ENCODE data around the gene HBM. TPM values are rescaled to one million over a fixed set of nuclear protein-coding genes. Genes with fewer than 3 reads are reported as not detected.
"Not testable (repeated sequence)": the region's sequence is repeated elsewhere in the genome, so short reads cannot be mapped to it uniquely, and the experiment has no call there.

Gene HBM
- total RNA-seq, 1 donor from 2014 or later: not detected

DNA sequence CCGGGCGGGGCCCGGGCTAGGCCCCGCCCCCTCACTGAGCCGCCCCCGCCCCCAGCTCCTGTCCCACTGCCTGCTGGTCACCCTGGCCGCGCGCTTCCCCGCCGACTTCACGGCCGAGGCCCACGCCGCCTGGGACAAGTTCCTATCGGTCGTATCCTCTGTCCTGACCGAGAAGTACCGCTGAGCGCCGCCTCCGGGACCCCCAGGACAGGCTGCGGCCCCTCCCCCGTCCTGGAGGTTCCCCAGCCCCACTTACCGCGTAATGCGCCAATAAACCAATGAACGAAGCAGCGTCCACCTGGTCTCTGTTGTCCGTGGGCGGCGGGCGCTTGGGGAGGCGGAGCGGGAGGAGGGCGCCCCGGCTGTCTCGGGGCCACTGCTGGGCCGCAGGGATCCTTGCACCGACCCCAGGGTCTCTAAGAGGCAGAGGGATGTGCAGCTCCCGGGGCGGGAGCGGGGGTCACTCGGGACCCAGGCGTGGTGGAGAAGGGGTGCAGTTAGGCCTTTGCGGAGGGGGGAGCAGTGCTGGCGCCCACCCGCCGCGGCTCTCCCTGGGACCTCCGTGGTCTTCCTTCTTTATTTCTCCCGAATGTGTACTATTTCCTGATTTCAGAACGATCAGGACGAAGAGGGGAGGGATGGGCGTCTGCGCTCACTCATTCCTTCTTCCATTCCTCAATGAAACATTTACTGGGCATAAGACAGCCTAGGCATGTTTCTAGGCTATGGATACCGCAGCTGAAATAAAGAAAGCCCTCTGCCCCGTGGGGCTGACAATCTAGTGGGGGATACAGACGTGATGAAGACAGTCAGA, 11.4 kb upstream of the HBM start:
- intact Hi-C loops (cut with DNase I): no loop called here
- DNase-seq (ENCODE audit: extremely low spot score in 2 of 2): no peak
- peak overlapping the region; percentile 48 to 69 for H3K4me3 ChIP-seq
- H3K27ac ChIP-seq: no peak overlapping the region
- TF ChIP-seq POLR2AphosphoS5 (IDR thresholded peaks at IDR 0.05; ENCODE audit: insufficient read depth in 1 of 2, low read depth in 1 of 2): peak in 1 of 2 donors; percentile 26
- TF ChIP-seq, protein P1, sequence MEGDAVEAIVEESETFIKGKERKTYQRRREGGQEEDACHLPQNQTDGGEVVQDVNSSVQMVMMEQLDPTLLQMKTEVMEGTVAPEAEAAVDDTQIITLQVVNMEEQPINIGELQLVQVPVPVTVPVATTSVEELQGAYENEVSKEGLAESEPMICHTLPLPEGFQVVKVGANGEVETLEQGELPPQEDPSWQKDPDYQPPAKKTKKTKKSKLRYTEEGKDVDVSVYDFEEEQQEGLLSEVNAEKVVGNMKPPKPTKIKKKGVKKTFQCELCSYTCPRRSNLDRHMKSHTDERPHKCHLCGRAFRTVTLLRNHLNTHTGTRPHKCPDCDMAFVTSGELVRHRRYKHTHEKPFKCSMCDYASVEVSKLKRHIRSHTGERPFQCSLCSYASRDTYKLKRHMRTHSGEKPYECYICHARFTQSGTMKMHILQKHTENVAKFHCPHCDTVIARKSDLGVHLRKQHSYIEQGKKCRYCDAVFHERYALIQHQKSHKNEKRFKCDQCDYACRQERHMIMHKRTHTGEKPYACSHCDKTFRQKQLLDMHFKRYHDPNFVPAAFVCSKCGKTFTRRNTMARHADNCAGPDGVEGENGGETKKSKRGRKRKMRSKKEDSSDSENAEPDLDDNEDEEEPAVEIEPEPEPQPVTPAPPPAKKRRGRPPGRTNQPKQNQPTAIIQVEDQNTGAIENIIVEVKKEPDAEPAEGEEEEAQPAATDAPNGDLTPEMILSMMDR (IDR thresholded peaks at IDR 0.05): no peak
- H3K9me3 ChIP-seq: no peaks in the 10 kb centered on the region
- no peaks in the 10 kb centered on the region for H3K36me3 ChIP-seq
- no peaks in the 10 kb centered on the region for H3K27me3 ChIP-seq
- peaks cover 9% of the 10 kb centered on the region for H3K4me1 ChIP-seq

GRCh38 chr16:155031-155398, 10.8 kb upstream of the HBM start:
- H3K4me3 ChIP-seq: no peak overlapping the region
- no peaks in the 10 kb centered on the region for H3K9me3 ChIP-seq
- TF ChIP-seq POLR2A (IDR thresholded peaks at IDR 0.05) (no peak), POLR2AphosphoS5 (IDR thresholded peaks at IDR 0.05; ENCODE audit: insufficient read depth in 1 of 2, low read depth in 1 of 2) (no peak)
- TF ChIP-seq, protein P1 (IDR thresholded peaks at IDR 0.05): no peak
- intact Hi-C loops (cut with DNase I): no loop called here
- no peak overlapping the region for H3K27ac ChIP-seq
- H3K36me3 ChIP-seq: no peaks in the 10 kb centered on the region
- peaks cover 9% of the 10 kb centered on the region for H3K4me1 ChIP-seq
- H3K27me3 ChIP-seq: no peaks in the 10 kb centered on the region
- DNase-seq (ENCODE audit: extremely low spot score in 2 of 2): no peak

- Histone ChIP-seq H3K4me3 (no peak overlapping the region), H3K36me3 (no peaks in the 10 kb centered on the region), H3K27ac (no peak overlapping the region), H3K9me3 (no peaks in the 10 kb centered on the region), H3K4me1 (peaks cover 7% of the 10 kb centered on the region), H3K27me3 (no peaks in the 10 kb centered on the region)
- intact Hi-C loops (cut with DNase I): no loop called here
- TF ChIP-seq POLR2AphosphoS5 (IDR thresholded peaks at IDR 0.05; ENCODE audit: insufficient read depth in 1 of 2, low read depth in 1 of 2) (no peak), POLR2A (IDR thresholded peaks at IDR 0.05) (no peak)
- TF ChIP-seq, protein P1 (IDR thresholded peaks at IDR 0.05): no peak
- DNase-seq (ENCODE audit: extremely low spot score in 2 of 2): no peak
Observed at GRCh38 chr16:159136-159849, 6.5 kb upstream of the HBM start.

DNA sequence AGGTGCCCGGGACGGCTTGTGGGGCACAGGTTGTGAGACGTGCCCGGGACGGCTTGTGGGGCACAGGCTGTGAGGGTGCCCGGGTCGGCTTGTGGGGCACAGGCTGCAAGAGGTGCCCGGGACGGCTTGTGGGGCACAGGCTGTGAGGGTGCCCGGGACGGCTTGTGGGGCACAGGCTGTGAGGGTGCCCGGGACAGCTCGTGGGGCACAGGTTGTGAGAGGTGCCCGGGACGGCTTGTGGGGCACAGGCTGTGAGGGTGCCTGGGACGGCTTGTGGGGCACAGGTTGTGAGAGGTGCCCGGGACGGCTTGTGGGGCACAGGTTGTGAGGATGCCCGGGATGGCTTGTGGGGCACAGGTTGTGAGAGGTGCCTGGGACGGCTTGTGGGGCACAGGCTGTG, 5.5 kb upstream of the HBM start:
- not testable (repeated sequence) for H3K27me3 ChIP-seq

GRCh38 chr16:160691-161190, 5.0 kb upstream of the HBM start:
- Histone ChIP-seq H3K4me3 (no peak overlapping the region), H3K9me3 (no peaks in the 10 kb centered on the region), H3K4me1 (peaks cover 8% of the 10 kb centered on the region), H3K36me3 (no peaks in the 10 kb centered on the region), H3K27ac (no peak overlapping the region), H3K27me3 (no peaks in the 10 kb centered on the region)
- no peak for DNase-seq (ENCODE audit: extremely low spot score in 2 of 2)
- no peak for TF ChIP-seq POLR2A (IDR thresholded peaks at IDR 0.05)
- TF ChIP-seq, protein P1 (IDR thresholded peaks at IDR 0.05): no peak
- intact Hi-C loops (cut with DNase I): no loop called here

More for the DNA sequence above, 5.5 kb upstream of the HBM start:
- H3K4me3 ChIP-seq; H3K27ac ChIP-seq; DNase-seq (ENCODE audit: extremely low spot score in 2 of 2); H3K9me3 ChIP-seq; H3K36me3 ChIP-seq; intact Hi-C loops (cut with DNase I); H3K4me1 ChIP-seq: not testable (repeated sequence)

Data from vagina (tissue), 2 donors.